LNCAP (cell line): ENCODE measurements around the gene TAF11L8.
"Not testable (repeated sequence)": the region's sequence is repeated elsewhere in the genome, so short reads cannot be mapped to it uniquely, and the experiment has no call there.

Experiments
- CTCF ChIP-seq: fragments of 450-650 bp; IDR thresholded peaks from 2 replicates; pipeline ENCODE4 v1.5.1; 2017; ENCODE audit warnings: mild to moderate bottlenecking

The TAF11L8 gene

GRCh38 chr5:17590860-17591259 is at the start of gene TAF11L8:
Gene TAF11L8 (minus strand): TSS chr5:17590960.
- TF ChIP-seq CTCF, result not testable (repeated sequence)

GRCh38 chr5:17634160-17634559 is 43.4 kb upstream of the TAF11L8 start, which contains the start of gene TAF11L14:
Gene TAF11L14 (plus strand): TSS chr5:17634460.
- TF ChIP-seq CTCF, result no peak

GRCh38 chr5:17631788-17632187 is 41.0 kb upstream of the TAF11L8 start, which contains the start of gene TAF11L13:
Gene TAF11L13 (plus strand): TSS chr5:17632088.
- not testable (repeated sequence) for TF ChIP-seq CTCF

- no peak for TF ChIP-seq CTCF
These were observed 34.9 kb upstream of the TAF11L8 start for GRCh38 chr5:17625686-17626085.

GRCh38 chr5:17620627-17621026 is 29.9 kb upstream of the TAF11L8 start:
- peak; percentile 47 for TF ChIP-seq CTCF

GRCh38 chr5:17619354-17619753 is 28.6 kb upstream of the TAF11L8 start:
- TF ChIP-seq CTCF, result no peak

GRCh38 chr5:17614872-17615605 is 24.3 kb upstream of the TAF11L8 start:
- TF ChIP-seq CTCF, result no peak
